Colonic mucosa (tissue), 4 donors: ENCODE results near the gene USH2A. TPM values are rescaled to one million over a fixed set of nuclear protein-coding genes. Genes with fewer than 3 reads are reported as not detected.

Source experiments
- DNase-seq: peaks from one replicate; pipeline ENCODE4 v3.0.0-alpha.2; 2020
- H3K27ac ChIP-seq: fragments of 200-600 bp; one replicate; pipeline ENCODE4 v1.8.0; 2021
- H3K27me3 ChIP-seq: fragments of 200-600 bp; one replicate; pipeline ENCODE4 v1.8.0; 2021
- H3K36me3 ChIP-seq: fragments of 200-600 bp; one replicate; pipeline ENCODE4 v1.8.0; 2021
- H3K4me1 ChIP-seq: fragments of 200-600 bp; one replicate; pipeline ENCODE4 v1.8.0; 2021; ENCODE audit warnings: mild to moderate bottlenecking
- H3K4me3 ChIP-seq: fragments of 200-600 bp; one replicate; pipeline ENCODE4 v1.8.0; 2021
- H3K9ac ChIP-seq, 2 donors: one replicate each; pipeline ENCODE4 v1.7.0; 2013; ENCODE audit warnings: control low read depth in 2 of 2, low read depth in 2 of 2, low read length in 2 of 2
- H3K9me3 ChIP-seq: fragments of 200-600 bp; one replicate; pipeline ENCODE4 v1.8.0; 2021
- intact Hi-C: fragments of 100-400 bp; cut with DNase I; formaldehyde crosslinking; loops from one replicate; pipeline ENCODE4 v1.14.1; 2022
- total RNA-seq, 2 donors: library from RNA; stranded (reverse); fragmentation: NEBNext Ultra II Directional in 1 of 2; extraction: Animal tissue kit (Norgen Biotek cat#: 25700) in 1 of 2; gene quantifications; one replicate each; pipeline ENCODE4 v1.2.1, GENCODE V29; 2021
- TF ChIP-seq, protein P1 (sequence below): fragments of 200-600 bp; IDR thresholded peaks from one replicate; pipeline ENCODE4 v1.8.0; 2022; ENCODE audit warnings: antibody characterized with exemption, mild to moderate bottlenecking
- donor health status: healthy.
- donor health status: DM: no; HTN: no; CAD: no.
- donor health status: DM: no; HTN: no; CAD: no.

The USH2A gene
- total RNA-seq, 2 donors from 2014 or later = 0.02 TPM; not detected in 1

DNA sequence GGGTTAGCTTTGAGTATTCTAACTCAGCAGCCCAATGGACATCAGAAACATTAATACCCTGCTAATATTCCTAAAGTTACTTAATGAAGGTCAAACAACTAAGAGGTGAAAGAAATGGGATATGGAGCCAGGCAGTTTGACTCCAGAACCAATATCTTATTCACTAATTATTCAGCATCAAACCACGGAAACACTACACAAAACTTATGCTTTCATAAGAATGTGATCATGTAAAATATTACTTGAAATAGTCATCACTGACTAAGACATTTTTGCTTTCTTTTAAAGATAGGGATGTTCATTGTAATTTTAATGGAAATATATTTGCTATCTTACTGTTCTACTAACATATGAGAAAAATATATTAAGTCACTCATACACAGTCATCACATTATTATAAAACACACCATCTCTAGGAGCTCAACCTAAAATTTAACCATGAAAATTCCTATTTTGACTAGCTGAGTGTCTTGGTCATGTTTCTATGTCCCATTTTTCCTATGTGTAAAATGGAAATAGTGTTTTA lies 615.3 kb downstream of the USH2A start:
- Histone ChIP-seq H3K4me1 (no peaks in the 10 kb centered on the region), H3K9me3 (no peaks in the 10 kb centered on the region), H3K36me3 (no peaks in the 10 kb centered on the region), H3K9ac (no peak overlapping the region), H3K4me3 (no peak overlapping the region), H3K27ac (no peak overlapping the region), H3K27me3 (no peaks in the 10 kb centered on the region)
- no peak for DNase-seq
- intact Hi-C loops = no loop called here
- TF ChIP-seq, protein P1, sequence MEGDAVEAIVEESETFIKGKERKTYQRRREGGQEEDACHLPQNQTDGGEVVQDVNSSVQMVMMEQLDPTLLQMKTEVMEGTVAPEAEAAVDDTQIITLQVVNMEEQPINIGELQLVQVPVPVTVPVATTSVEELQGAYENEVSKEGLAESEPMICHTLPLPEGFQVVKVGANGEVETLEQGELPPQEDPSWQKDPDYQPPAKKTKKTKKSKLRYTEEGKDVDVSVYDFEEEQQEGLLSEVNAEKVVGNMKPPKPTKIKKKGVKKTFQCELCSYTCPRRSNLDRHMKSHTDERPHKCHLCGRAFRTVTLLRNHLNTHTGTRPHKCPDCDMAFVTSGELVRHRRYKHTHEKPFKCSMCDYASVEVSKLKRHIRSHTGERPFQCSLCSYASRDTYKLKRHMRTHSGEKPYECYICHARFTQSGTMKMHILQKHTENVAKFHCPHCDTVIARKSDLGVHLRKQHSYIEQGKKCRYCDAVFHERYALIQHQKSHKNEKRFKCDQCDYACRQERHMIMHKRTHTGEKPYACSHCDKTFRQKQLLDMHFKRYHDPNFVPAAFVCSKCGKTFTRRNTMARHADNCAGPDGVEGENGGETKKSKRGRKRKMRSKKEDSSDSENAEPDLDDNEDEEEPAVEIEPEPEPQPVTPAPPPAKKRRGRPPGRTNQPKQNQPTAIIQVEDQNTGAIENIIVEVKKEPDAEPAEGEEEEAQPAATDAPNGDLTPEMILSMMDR = no peak

DNA sequence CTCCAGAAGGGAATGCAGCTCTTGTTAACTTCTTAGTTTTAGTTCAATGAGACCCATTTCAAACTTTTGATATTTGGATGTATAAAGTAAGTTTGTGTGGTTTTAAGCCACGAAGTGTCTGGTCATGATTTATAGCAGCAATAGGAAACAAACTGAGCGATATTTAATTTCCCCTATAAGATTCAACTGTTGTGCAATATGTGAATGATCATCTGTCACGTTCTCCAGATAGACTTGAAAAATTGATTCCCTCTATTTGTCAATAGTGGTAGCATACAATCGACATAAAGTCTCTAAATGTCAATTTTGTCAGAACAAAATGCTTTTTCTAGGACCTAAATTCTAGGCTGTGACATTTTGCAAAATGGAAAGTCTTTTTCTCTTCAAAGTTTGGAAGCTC lies 616.0 kb downstream of the USH2A start:
- Histone ChIP-seq H3K4me1 (no peaks in the 10 kb centered on the region), H3K9ac (no peak overlapping the region), H3K27ac (no peak overlapping the region), H3K36me3 (no peaks in the 10 kb centered on the region), H3K27me3 (no peaks in the 10 kb centered on the region), H3K9me3 (no peaks in the 10 kb centered on the region), H3K4me3 (no peak overlapping the region)
- intact Hi-C loops = no loop called here
- TF ChIP-seq, protein P1 = no peak
- DNase-seq = no peak

DNA sequence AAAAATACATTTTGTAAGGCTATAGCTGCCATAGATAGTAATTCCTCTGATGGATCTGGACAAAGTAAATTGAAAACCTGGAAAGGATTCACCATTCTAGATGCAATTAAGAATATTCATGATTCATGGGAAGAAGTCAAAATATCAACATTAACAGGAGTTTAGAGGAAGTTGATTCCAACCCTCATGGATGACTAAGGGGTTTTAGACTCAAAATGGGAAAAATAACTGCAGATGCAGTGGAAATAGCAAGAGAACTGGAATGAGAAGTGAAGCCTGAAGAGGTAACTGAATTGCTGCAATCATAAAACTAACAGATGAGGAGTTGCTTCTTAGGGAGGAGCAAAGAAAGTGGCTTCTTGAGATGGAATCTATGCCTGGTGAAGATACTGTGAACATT lies 625.4 kb downstream of the USH2A start:
- Histone ChIP-seq H3K4me3 (no peak overlapping the region), H3K36me3 (no peaks in the 10 kb centered on the region), H3K9me3 (no peaks in the 10 kb centered on the region), H3K27ac (no peak overlapping the region), H3K27me3 (no peaks in the 10 kb centered on the region), H3K4me1 (no peaks in the 10 kb centered on the region), H3K9ac (no peak overlapping the region)
- intact Hi-C loops = no loop called here
- TF ChIP-seq, protein P1 = no peak
- DNase-seq = no peak

DNA sequence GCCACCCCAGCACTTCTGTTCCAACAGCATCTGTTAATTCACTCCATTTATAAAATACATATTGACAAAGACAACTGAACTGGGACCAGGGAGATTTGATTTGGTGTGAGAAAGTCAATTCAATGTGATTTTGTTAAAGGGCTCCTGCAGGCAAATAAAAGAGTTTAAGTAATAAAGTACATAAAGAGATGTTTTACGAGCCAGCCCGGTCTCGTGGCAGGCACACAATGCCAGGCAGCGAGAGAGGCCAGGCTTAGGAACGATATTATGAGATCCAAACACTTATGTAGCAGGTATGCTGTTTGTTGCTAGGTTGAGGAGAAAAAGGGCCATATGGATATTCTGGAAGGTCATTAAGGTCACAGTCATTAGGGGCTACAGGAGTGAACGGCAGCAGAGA lies 629.1 kb downstream of the USH2A start:
- TF ChIP-seq, protein P1 = no peak
- Histone ChIP-seq H3K9me3 (no peaks in the 10 kb centered on the region), H3K27ac (no peak overlapping the region), H3K4me1 (no peaks in the 10 kb centered on the region), H3K27me3 (no peaks in the 10 kb centered on the region), H3K9ac (no peak overlapping the region), H3K4me3 (no peak overlapping the region), H3K36me3 (no peaks in the 10 kb centered on the region)
- DNase-seq = no peak
- intact Hi-C loops = no loop called here

DNA sequence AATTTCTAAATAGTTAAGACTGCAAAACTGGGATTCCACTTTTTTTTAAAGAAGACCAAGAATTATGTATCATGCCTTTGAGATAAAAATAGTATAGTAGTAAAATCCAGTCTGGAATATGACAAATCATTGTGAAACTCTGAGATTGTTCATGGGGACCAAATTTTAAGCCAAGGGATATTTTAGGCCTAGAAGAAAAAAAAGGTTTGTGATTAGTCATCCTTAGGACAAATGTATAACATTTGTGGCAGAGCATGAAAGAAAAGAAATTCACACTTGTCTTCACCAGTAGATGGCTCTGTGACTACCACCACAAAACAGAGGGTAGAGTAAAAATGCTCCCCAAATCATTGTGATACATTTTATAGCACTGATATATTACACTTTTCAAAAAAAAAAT lies 630.1 kb downstream of the USH2A start:
- no peak overlapping the region for H3K4me3 ChIP-seq
- H3K4me1 ChIP-seq = no peaks in the 10 kb centered on the region
- intact Hi-C loops = no loop called here
- H3K36me3 ChIP-seq = no peaks in the 10 kb centered on the region
- no peak overlapping the region for H3K27ac ChIP-seq
- TF ChIP-seq, protein P1 = no peak
- DNase-seq = no peak
- no peak overlapping the region for H3K9ac ChIP-seq
- no peaks in the 10 kb centered on the region for H3K9me3 ChIP-seq
- H3K27me3 ChIP-seq = no peaks in the 10 kb centered on the region

DNA sequence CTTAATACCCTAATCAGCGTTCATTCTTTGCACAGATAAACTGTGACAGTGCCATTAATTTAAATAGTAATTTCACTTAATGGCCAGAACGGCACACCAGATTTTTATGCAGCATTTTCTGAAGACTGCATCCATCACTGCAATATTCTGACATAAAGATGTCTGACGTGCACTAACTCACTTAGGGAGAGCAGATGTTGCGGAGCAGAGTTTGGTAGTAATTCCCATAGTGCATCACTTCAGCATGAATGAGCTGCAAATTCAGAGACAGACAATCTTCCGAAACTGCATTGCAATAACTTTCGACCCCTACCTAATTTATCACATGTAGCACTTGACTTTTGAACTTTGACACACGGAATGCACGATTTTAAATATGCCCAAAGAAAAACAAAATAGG lies 630.8 kb downstream of the USH2A start:
- Histone ChIP-seq H3K27me3 (no peaks in the 10 kb centered on the region), H3K27ac (no peak overlapping the region), H3K4me1 (no peaks in the 10 kb centered on the region), H3K36me3 (no peaks in the 10 kb centered on the region), H3K9ac (no peak overlapping the region), H3K4me3 (no peak overlapping the region), H3K9me3 (no peaks in the 10 kb centered on the region)
- no peak for DNase-seq
- TF ChIP-seq, protein P1 = no peak
- intact Hi-C loops = no loop called here
